HepG2 (cell line): ENCODE results near the gene C11orf68. TPM values are rescaled to one million over a fixed set of nuclear protein-coding genes. Genes with fewer than 3 reads are reported as not detected.

Experiments
- GABPA ChIP-seq, 2 experiments: IDR thresholded peaks; 2 replicates each; pipeline ENCODE4 v1.6.1; 2011 to 2016; ENCODE audit warnings: low read depth in 2 of 2, low read length in 1 of 2, missing biosample characterization in 1 of 2, missing genetic modification characterization in 1 of 2
- NFE2L1 ChIP-seq: sonication (generic); formaldehyde crosslinking; IDR thresholded peaks from 2 replicates; pipeline ENCODE4 v1.4.0; 2020; ENCODE audit warnings: missing genetic modification reagents, mild to moderate bottlenecking, borderline replicate concordance
- REL ChIP-seq: sonication (generic); formaldehyde crosslinking; conservative IDR thresholded peaks from 2 replicates; pipeline ENCODE4 v1.8.0; 2022; ENCODE audit warnings: mild to moderate bottlenecking, missing genetic modification reagents, moderate library complexity
- SP4 ChIP-seq: sonication (generic); formaldehyde crosslinking; IDR thresholded peaks from 2 replicates; pipeline ENCODE4 v1.8.1; 2023; ENCODE audit warnings: mild to moderate bottlenecking, missing genetic modification reagents
- ZIK1 ChIP-seq: sonication (generic); formaldehyde crosslinking; IDR thresholded peaks from 2 replicates; pipeline ENCODE4 v1.5.0; 2020; ENCODE audit warnings: mild to moderate bottlenecking, low read depth, missing genetic modification reagents, borderline replicate concordance
- ZMYM3 ChIP-seq: sonication (generic); formaldehyde crosslinking; IDR thresholded peaks from 2 replicates; pipeline ENCODE4 v1.5.1; 2020; ENCODE audit warnings: mild to moderate bottlenecking, missing genetic modification reagents
- ZMYM4 ChIP-seq: sonication (generic); formaldehyde crosslinking; IDR thresholded peaks from 2 replicates; pipeline ENCODE4 v1.8.1; 2023; ENCODE audit warnings: mild to moderate bottlenecking, missing genetic modification reagents
- ZNF678 ChIP-seq: sonication (generic); formaldehyde crosslinking; IDR thresholded peaks from 2 replicates; pipeline ENCODE4 v1.4.0; 2020; ENCODE audit warnings: mild to moderate bottlenecking, missing genetic modification reagents
- ZNF703 ChIP-seq: sonication (generic); formaldehyde crosslinking; IDR thresholded peaks from 2 replicates; pipeline ENCODE4 v1.5.1; 2020; ENCODE audit warnings: missing genetic modification reagents, mild to moderate bottlenecking, moderate library complexity, borderline replicate concordance
- ZNF776 ChIP-seq: sonication (generic); formaldehyde crosslinking; IDR thresholded peaks from 2 replicates; pipeline ENCODE4 v1.4.0; 2020; ENCODE audit warnings: mild to moderate bottlenecking, missing genetic modification reagents
- ZNF83 ChIP-seq: sonication (generic); formaldehyde crosslinking; IDR thresholded peaks from 2 replicates; pipeline ENCODE4 v1.4.0; 2020; ENCODE audit warnings: missing genetic modification reagents, mild to moderate bottlenecking, borderline replicate concordance
- polyA plus RNA-seq, 8 experiments: library from polyadenylated mRNA; depleted of rRNA in 3 of 8; stranded (reverse) in 7 of 8; unstranded in 1 of 8; fragments of >200 nt; fragmentation: Illumina TruSeq in 4 of 8; extraction: Trizol in 4 of 8; gene quantifications; 2 replicates each; pipeline versions ENCODE4 v1.2.1 to v1.2.3, GENCODE V29; 2011 to 2016; ENCODE audit warnings: low read depth in 4 of 8, missing spikeins in 1 of 8, mixed read lengths in 1 of 8; ENCODE audit not compliant: insufficient read depth in 1 of 8
- total RNA-seq, 5 experiments: library from RNA; depleted of rRNA; stranded (reverse); fragments of >200 nt; fragmentation: Illumina TruSeq; extraction: Trizol; gene quantifications; 2 replicates each; pipeline ENCODE4 v1.2.3, GENCODE V29; 2016; ENCODE audit warnings: low read depth in 1 of 5
- TF ChIP-seq, protein P1 (sequence below): IDR thresholded peaks from 2 replicates; pipeline ENCODE4 v1.6.1; 2016; ENCODE audit warnings: low read depth, missing genetic modification reagents, missing compliant biosample characterization
- TF ChIP-seq, protein P2 (sequence below): sonication (generic); formaldehyde crosslinking; IDR thresholded peaks from 2 replicates; pipeline ENCODE4 v1.8.0; 2022; ENCODE audit warnings: mild to moderate bottlenecking, missing genetic modification reagents; ENCODE audit not compliant: insufficient replicate concordance

Gene C11orf68
- total and polyA plus RNA-seq, 2 of the 13 experiments (the other 11 are each of a cell fraction or from before 2014, with no cell fraction given), result 8.4 to 28.3 TPM

DNA sequence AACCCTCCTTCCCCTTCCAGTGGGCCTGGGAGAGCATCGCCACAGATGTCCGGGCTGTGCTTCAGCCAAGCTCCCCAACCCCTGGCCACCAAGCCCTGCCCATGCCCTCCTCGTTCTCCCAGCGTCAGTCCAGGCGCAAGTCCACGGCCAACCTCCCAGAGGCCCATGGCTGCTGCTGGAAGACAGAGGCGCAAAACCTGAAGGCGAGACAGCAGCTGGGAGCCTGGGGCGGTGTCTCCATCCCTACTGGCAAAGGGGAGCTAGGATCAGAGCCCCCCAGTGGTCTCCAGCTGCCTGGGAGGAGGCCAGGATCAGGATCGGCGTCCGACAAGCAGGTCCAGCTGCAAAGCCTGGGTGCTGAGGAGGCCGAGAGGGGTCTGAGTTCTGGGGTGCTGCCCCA, 28.3 kb upstream of the C11orf68 start (continued):
- TF ChIP-seq, protein P1, sequence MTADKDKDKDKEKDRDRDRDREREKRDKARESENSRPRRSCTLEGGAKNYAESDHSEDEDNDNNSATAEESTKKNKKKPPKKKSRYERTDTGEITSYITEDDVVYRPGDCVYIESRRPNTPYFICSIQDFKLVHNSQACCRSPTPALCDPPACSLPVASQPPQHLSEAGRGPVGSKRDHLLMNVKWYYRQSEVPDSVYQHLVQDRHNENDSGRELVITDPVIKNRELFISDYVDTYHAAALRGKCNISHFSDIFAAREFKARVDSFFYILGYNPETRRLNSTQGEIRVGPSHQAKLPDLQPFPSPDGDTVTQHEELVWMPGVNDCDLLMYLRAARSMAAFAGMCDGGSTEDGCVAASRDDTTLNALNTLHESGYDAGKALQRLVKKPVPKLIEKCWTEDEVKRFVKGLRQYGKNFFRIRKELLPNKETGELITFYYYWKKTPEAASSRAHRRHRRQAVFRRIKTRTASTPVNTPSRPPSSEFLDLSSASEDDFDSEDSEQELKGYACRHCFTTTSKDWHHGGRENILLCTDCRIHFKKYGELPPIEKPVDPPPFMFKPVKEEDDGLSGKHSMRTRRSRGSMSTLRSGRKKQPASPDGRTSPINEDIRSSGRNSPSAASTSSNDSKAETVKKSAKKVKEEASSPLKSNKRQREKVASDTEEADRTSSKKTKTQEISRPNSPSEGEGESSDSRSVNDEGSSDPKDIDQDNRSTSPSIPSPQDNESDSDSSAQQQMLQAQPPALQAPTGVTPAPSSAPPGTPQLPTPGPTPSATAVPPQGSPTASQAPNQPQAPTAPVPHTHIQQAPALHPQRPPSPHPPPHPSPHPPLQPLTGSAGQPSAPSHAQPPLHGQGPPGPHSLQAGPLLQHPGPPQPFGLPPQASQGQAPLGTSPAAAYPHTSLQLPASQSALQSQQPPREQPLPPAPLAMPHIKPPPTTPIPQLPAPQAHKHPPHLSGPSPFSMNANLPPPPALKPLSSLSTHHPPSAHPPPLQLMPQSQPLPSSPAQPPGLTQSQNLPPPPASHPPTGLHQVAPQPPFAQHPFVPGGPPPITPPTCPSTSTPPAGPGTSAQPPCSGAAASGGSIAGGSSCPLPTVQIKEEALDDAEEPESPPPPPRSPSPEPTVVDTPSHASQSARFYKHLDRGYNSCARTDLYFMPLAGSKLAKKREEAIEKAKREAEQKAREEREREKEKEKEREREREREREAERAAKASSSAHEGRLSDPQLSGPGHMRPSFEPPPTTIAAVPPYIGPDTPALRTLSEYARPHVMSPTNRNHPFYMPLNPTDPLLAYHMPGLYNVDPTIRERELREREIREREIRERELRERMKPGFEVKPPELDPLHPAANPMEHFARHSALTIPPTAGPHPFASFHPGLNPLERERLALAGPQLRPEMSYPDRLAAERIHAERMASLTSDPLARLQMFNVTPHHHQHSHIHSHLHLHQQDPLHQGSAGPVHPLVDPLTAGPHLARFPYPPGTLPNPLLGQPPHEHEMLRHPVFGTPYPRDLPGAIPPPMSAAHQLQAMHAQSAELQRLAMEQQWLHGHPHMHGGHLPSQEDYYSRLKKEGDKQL, result no peak
- TF ChIP-seq GABPA (IDR thresholded peaks at IDR 0.05; ENCODE audit: low read depth, low read length) (no peak), GABPA (CRISPR knock-in tag; IDR thresholded peaks at IDR 0.05; ENCODE audit: low read depth) (no peak), ZMYM4 (CRISPR knock-in tag) (peak; percentile 20; the same call in 1 of the 2 replicates), ZNF678 (CRISPR knock-in tag) (no peak), ZIK1 (CRISPR knock-in tag) (no peak), ZMYM3 (0 out of 2 replicates have a peak, but pooled peaks have one; percentile 27), REL (CRISPR knock-in tag) (no peak), NFE2L1 (no peak), SP4 (no peak), ZNF776 (CRISPR knock-in tag) (no peak), ZNF703 (no peak), ZNF83 (CRISPR knock-in tag) (no peak)
- TF ChIP-seq, protein P2, sequence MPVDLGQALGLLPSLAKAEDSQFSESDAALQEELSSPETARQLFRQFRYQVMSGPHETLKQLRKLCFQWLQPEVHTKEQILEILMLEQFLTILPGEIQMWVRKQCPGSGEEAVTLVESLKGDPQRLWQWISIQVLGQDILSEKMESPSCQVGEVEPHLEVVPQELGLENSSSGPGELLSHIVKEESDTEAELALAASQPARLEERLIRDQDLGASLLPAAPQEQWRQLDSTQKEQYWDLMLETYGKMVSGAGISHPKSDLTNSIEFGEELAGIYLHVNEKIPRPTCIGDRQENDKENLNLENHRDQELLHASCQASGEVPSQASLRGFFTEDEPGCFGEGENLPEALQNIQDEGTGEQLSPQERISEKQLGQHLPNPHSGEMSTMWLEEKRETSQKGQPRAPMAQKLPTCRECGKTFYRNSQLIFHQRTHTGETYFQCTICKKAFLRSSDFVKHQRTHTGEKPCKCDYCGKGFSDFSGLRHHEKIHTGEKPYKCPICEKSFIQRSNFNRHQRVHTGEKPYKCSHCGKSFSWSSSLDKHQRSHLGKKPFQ (CRISPR knock-in tag), result no peak
